Inflammatory macrophage (primary cell): ENCODE data around the gene SATB2.

Experiments
- DNase-seq, 2 donors: peaks; one replicate each; pipeline ENCODE4 v3.0.0-alpha.2; 2020 to 2022

Gene SATB2

DNA sequence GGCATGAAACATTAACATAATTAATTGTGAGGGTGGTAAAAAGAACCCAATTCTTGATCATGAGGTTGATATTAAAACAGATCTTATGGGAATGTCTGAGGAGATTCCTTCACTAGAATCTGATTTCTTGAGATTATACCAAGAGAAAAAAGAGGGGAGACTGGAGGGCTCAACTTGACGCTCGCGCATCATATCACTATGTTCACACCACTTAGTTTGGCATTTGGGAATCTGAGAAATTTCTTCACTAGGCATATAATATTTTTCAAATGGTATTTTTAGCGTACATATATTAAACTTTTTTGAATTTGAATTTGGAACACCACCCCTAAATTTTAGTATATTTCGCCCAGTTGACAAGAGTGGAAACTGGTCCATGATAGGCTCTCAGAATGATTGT lies 140.1 kb downstream of the SATB2 start:
- DNase-seq, result no peak

DNA sequence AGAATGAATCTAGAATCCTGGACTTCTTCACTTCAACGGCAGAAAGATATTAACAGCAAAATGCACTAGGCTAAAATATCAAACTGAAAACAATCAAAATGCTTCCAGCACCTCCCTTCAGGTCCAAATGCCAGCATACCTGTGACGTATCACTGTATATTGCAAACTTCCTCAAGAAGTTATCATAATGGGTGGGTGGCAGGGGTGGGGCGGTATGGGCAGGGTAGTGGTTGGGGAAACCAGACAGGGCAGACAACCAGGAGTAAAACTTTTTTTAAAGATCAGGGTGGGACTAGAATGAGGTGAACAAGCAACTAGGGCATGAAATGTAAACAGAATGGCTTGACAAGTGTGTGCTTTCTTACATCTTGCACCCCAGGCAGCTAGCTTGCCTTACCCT lies 140.9 kb downstream of the SATB2 start:
- DNase-seq, result no peak

DNA sequence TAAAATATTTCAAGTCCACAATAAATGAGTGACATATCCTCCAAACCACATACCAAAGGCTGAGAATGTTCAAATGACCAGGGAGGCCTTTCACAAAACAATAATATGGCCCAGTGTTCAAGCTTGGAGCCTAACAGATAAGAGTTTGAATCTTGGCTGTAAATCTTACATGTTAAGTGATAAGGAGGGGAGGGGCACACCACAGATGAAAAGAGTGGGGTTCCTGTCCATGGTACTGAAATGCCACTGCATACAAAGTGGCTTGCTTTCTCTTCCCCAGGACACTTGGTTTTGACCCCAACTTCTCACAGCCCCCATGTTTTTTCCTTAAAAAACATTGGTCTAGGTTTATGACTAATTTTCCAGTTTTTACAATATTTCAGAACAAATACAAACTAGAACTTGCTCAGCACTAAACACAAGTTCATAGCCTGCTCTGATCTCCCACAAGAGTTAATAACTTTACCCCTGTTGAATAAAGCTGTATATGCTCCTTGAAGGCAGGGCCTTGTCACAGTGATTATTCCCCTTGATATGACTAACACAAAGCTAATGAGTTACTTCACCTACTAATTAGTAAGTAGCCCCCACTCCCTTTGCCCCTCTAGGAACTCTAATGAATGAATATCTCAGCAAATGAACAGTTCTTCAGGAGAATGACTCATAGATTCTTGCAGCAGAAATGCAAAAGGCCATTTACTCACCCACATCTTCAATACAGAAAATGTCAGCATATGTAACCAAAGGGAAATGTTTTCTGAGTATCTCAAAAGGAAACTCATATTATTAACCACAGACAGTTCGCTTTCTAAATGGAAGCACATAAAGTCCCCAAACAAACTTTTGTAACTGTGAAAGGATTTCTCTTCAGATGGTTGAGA lies 142.2 kb downstream of the SATB2 start:
- no peak for DNase-seq

DNA sequence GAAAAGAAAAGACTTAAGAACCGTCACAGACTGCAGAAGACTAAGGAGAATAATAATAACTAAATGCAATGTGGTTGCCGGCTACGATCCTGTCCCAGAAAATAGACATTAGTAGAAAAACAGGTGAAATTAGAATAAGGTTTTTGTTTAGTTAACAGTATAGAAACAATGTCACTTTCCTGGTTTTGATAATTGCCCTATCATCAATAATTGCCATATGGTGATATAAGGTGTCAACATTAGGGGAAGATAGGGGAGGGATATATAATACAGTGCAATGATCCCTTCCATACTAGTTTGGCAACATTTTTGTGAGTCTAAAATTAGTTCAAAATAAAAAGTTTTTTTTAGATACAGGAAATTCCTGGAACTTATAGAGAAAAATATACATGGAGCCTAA lies 144.8 kb downstream of the SATB2 start:
- DNase-seq, result no peak

DNA sequence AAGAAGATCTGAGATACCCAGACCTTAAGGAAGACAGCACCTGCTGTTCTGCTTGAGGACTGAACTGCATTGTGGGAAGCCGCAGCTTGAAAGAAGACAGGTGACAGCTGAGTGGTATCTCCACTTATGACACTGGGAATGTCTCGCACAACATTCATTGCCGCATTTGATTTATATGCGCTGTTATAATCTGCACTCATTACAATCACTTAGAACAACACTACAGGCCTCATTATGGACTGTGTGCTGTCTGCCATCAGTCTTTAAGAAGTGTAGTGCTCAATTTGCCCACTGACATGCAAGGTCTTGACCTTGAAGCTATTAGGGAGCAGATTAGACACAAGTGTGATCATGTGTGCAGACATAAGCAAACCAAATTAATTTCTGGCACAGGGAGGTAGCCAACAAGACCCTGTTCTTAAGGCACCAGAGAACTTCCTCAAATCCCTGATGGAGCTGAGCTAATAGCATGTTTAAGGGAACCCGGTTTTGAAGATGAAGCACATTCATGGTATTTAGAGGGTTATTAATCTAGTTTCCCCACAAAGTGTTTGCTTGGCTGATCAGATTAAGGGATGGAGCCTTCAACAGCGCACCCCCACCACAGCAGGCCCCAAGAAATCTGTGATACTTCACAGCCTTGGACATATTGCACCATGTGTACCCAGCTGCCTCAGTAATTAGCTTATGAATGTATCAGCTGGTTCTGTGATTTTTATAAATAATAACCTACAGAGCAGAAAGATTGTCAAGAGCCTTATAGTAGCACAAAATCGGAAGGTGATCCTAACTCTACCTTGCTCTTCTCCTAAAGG lies 146.8 kb downstream of the SATB2 start:
- no peak for DNase-seq

DNA sequence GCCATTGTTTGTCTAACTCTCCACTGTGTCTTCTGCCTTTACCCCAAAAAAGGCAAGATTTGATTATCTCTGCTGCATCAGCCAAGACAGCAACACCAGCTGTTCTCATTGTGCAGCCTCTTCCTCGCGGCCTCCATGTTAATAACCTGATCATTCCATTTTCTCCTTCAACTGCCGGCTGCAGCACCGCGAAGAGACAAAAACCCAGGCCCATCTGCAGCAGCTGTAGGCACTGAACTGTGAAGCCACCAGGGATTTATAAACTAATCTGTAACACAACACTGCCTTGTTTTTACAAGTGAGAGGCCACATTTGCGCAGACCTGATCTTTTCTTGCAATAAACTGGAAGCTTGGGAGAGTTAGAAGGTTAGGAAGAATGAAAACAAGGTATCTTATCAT lies 147.8 kb downstream of the SATB2 start:
- DNase-seq, result no peak

DNA sequence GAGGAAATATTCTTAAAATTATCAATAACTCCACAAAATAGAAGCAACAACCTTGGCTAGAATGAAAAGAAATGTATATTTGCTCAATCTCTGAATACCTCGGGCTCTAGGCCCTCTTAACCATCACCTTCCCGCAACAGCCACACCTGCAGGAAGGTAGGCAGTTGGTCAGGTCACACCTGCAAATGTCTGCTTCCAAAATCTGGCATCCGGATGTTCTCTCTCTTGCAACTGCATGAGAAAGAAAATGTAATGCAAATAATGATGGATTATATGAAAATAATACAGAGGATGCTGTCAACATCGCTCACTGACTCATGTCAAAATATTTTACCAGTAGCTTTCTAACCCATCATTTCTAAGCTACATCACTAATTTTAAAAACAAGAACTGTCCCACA lies 148.3 kb downstream of the SATB2 start:
- DNase-seq, result no peak

DNA sequence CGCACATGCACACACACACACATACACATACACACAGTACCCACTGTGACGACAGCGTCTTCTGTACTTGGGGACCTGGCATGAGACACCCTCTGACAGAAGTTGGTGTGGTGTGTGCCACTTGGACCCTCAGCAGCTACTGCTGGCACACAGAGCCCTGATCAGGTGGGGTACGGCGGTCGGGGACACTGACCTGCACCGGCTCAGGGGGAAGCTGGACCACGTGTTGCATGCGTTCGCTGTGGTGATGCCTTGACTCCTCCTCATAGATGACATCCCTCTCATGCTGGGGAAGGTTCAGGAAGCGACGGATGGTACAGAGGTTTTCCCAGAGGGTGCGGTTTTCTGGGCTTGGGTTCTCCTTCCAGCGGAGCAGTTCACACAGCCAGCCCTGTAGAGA lies 149.2 kb downstream of the SATB2 start:
- no peak for DNase-seq

DNA sequence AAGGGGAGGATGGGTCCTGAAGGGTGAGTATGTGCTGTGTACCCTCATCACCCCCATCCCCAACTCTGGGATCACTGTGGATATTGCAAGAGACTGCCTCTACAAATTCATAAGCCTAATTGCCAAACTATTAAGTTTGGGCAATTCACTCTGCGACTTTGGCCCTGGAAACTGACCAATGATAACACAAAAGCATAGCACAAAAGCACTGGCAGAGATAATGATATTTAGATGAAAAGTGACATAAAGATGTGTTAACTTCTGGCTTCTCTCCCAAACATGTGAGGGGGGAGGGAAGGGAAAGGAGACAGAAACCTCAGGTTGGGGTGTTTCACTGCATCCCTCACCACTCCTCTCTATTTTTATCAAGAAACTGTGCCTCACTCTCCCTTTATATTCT lies 150.3 kb downstream of the SATB2 start:
- no peak for DNase-seq

DNA sequence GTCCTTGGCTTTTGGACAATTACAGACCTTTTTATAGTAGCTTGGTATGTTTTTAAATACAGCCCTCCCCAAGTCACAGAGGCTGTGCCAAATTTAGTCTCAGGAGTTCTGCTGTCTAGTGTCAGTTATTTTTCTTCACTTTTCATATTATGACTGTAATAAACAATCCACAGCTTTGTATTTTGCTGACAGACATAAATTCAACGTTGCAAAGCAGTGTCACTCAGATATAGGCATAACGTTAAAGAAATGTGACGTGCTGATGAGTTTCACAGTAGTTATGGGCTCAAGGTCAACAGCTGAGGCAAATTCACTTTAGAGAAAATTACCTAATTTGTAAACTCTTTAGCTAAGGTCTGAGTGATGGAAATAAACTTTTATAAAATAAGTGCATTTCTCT lies 151.6 kb downstream of the SATB2 start:
- no peak for DNase-seq

DNA sequence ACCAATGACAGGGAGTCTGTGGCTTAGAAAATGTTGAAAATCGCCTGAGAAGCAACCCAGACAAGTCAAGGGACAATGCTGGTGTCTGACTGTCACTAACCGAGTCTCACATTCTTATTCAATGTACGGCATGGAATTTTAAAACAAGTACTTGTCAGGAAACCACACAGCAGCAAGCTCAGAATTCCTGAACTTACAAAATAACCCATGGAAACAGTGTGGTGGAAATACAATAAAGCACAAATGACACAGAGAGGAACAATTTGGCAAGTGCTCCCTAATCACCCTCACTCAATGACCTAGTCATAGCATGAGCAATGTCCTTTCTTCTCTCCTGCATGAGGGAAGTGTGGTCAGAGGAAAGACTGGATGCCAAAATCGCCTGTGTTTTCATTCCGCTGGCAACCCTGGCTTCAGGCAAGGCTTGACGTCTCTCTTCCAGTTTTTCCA lies 154.0 kb downstream of the SATB2 start:
- no peak for DNase-seq

DNA sequence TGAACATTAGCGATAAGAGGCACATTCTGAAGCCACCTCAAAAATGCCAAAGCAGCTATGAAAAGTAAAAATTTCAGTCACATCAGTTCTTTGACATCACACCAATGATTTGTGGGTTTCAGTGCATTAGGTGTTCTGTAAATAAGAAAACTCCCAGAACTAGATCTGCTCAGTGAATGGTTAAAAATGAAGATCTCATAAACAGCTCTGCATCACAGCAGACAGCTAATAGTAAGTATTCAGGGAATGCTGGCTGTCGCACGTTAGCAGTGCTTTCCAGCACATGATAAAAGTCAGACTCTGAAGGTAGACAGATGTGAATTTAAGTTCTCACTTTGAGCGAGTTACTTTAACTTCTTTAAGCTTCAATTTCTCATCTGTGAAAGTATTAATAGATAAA lies 154.9 kb downstream of the SATB2 start:
- DNase-seq, result no peak

DNA sequence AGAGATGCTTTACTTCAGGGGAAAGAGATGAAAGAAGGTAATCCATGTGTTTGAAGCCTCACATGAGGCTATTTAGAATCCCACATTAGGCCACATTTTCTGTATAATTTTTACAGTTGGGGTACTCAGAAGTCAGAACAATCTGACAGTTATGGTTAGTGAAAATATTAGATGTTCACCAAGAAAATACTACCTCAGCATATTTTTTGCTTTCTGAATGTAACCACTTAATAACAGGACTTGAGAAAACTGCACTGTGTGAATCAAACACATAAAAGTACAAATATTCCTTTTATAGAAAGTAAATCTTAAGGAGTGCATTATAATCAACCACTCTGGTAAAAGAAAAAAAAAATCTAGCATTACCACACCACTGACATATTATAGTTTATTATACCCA lies 169.3 kb downstream of the SATB2 start:
- DNase-seq, result no peak

DNA sequence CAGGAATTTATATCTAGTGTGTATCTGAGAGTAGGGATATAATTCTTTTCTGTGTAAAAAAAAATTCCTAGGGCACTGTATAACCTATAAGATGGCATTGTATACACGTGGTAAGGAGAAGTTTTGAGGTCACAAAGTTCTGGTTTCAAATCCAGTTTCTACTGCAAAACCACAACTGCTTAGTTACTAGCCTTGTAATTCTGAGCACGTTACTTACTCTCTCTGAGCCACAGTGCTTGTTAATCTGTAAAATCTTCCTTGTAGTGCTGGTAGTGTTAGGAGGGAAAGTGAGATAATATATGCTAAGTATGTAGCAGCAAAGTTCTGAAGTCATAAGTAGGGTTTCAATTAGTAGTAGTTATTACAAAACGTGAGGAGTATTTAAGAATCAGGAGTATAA lies 175.4 kb downstream of the SATB2 start:
- DNase-seq, result no peak

DNA sequence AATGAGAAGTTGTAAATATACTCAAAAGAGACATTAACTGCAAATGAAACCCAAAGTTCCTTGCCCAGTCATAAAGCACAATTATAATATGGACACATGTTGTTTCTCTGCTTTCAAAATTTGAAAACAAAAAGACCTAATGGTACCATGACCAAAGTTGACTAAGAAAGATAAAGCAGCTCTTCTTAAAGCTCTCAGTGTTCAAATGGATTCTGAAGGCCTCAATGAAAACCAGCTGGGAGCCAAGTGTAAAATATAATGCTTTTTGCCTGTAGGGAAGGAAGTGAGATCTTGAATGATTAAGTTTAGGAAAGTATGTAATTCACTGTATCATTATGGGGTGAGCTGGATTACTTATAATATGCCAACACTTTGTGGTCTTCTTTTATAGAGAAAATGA lies 178.6 kb downstream of the SATB2 start:
- no peak for DNase-seq

DNA sequence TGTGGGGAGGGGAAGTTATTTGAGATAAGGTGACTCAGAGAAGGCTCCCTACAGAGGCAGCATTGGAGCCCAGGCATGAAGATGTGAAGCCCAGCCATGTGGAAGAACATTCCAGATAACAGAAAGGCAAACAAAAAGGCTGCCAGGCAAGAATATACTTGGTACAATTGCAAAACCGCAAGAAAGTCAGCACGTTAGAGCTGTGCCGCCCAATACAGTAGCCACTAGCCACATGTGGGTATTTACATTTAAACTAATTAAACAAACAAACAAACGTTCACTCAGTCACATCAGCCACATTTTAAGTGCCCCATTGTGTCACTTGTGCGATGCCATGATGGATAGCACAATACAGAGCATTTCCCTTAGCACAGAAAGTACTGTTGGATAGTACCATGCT lies 179.6 kb downstream of the SATB2 start:
- DNase-seq, result no peak

DNA sequence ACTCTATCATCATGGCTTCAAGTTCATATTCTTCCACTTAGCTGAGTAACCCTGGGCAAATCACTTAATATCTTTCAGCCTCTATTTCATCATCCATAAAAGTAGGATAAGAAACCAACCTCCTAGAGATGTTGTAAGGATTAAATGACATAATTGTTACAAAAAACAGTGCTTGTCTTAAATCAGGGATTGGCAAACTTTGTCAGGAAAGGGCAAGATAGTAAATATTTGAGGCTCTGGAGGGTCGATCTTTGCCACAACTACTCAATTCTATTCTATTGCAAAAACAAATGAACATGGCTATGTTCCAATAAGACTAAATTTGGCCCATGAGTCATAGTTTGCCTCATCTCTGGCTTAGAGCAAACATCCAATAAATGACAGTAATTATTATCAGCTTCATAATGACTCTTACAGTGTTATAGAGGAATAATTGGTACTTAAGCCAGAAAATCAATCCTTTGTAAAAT lies 184.7 kb downstream of the SATB2 start:
- DNase-seq, result no peak

DNA sequence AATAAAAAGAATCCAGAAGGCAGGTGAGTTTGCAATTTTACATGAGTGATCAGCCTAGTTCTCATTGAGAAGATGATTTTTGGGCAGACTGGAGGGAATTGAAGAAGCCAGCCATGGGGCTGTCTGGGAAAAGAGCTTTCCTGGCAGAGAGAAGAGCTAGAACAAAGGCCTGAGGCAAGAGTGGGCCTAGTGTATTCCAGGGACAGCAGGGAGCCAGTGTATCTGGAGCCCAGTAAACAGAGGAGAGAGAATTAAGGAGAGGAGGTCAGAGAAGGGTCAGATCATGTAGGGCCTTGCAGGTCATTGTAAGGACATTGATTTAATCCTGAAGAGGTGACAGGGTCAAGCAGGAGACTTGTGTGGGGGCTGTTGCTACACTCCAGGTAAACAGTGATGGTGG lies 195.8 kb downstream of the SATB2 start:
- DNase-seq, result no peak

DNA sequence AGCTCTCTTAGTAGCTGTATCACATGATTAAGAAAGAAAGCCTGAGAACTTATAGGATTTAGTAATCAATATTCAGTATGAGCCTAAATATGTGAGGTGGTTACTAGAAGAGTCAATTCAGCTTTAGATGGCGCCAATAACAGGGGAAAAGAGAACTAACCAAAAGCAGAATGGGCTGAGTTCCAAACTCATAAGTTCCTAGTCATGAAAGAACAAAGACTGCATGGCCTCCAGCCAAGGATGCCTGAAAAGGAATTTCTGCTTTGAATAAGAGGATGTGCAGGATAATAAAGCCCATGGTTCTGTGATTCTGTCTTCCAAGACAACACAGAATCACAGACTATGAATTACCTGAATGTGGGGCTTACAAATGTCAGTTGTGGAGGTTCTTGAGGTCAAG lies 196.5 kb downstream of the SATB2 start:
- DNase-seq, result no peak

DNA sequence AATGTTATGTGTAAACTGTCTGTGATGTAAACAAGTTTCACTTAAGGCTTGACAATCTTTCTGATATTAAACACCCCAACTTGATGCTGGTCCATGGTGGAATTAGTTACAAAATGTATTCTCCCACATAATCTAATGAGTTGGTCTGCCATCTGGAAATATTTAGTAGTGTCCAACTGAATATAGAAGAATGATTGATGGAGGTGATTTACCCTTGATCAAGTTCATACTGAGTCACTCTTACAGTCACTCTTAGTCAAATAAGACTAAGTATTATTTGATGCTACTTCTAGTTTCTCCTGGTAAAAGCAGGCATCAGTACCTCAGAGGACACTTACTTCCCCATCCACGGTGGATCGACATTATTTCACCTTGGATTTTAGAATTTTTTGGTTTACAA lies 198.1 kb downstream of the SATB2 start:
- DNase-seq, result no peak

DNA sequence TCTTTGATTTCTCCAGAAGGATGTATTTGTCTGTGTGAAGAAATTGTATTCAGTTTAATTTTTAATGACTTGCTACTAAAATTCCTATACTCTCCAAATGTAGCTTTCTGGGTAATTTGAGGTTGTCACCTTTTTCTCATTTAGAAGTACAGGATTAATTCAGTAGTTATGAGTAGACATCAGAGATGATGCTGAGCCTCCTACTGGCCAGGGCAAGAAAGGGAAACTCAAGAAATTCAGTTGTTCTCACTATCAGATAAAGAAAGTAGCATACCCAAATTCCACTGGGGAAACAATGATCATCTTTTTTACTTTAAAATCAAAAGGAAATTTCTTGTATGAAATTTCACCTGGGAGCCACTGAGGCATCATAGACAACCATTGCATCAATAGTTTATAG lies 199.4 kb downstream of the SATB2 start:
- no peak for DNase-seq

DNA sequence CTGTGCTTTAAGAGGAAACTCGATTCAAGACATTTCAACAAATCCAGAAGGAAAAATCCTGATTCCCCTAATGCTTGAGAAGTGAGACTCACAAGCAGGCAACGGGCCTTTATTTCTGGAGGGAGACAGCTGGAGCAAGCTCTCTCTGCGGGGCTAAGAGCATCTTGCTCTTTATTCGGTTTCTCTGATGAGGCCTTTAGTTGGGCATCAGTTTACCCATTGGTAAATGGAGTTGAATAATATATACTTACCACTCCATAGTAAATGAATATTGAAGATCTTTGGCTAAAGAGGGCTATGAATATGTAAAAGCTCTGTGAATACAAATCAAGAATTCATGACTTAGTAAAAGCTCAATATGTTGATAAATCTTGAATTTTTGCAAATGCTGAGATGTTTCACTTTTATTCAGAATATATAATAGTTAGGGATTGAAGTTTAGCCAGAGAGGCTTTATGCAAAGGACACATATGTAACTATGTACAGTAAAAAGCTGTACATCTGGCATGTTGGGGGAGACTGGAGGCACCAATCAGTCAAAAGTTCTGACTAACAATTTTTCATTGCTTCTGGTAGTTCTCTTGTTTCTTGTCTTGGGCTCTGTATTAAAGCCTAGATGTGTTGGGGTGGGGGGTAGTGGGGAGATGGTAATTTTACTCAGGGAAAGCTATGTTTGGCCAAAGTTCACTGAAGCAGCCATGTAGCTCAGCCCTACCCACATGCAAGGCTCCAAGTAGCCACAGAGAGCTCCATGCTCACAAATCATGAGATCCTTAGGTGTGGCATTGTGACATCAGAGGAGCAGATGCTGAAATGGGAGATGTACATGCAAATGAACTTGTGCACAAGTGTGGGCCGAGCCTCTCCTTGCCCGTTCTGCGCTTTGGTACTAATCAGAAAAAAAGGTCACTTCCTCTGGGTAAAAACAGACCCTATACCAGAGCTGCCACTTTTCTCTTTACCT lies 200.2 kb downstream of the SATB2 start:
- DNase-seq, result no peak

DNA sequence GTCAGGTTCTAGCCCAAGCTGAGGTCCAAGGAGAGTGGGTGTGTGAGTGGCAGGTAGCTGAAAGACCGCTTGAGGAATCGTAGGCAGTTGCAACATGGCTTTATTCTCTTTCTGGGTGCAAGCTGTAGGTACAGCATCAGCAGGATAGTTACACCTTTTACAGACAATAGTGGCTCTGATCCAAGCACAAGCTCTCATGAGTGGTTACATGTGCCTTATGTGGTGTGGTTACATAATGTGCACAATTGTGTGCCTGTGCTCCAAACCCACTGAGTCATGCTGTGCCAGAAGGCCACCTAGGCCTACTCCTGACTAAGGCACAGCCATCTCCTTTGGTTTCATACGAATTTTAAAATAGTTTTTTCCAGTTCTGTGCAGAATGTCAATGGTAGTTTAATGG lies 227.6 kb downstream of the SATB2 start:
- DNase-seq, result no peak
